HepG2 (cell line): ENCODE results near the gene BRAT1. TPM values are rescaled to one million over a fixed set of nuclear protein-coding genes. Genes with fewer than 3 reads are reported as not detected.

Experiments
- AKAP8 ChIP-seq: sonication (generic); formaldehyde crosslinking; IDR thresholded peaks from 2 replicates; pipeline ENCODE4 v1.5.1; 2020; ENCODE audit warnings: mild to moderate bottlenecking, missing genetic modification reagents
- BORCS8-MEF2B ChIP-seq: sonication (generic); formaldehyde crosslinking; IDR thresholded peaks from 2 replicates; pipeline ENCODE4 v1.8.0; 2022; ENCODE audit warnings: mild to moderate bottlenecking, missing genetic modification reagents
- CCAR2 ChIP-seq: fragments of 200-400 bp; formaldehyde crosslinking; optimal IDR thresholded peaks from 2 replicates; pipeline ENCODE3; 2018; ENCODE audit warnings: low read depth, mild to moderate bottlenecking, low read length, moderate library complexity
- DR1 ChIP-seq: sonication (generic); formaldehyde crosslinking; IDR thresholded peaks from 2 replicates; pipeline ENCODE4 v1.8.0; 2021; ENCODE audit warnings: mild to moderate bottlenecking, missing genetic modification reagents, inconsistent platforms
- ESRRA ChIP-seq: sonication (generic); formaldehyde crosslinking; IDR thresholded peaks from 2 replicates; pipeline ENCODE4 v1.5.1; 2020; ENCODE audit warnings: mild to moderate bottlenecking, low read depth, missing genetic modification reagents
- GTF2F1 ChIP-seq: fragments of 150-350 bp; IDR thresholded peaks from 2 replicates; pipeline ENCODE4 v1.6.1; 2014; ENCODE audit warnings: low read length
- HIVEP1 ChIP-seq: sonication (generic); formaldehyde crosslinking; IDR thresholded peaks from 2 replicates; pipeline ENCODE4 v1.4.0; 2020; ENCODE audit warnings: mild to moderate bottlenecking, missing genetic modification reagents
- JUN ChIP-seq: sonication (generic); formaldehyde crosslinking; IDR thresholded peaks from 2 replicates; pipeline ENCODE4 v1.4.0; 2020; ENCODE audit warnings: mild to moderate bottlenecking, missing genetic modification reagents
- NONO ChIP-seq, 2 experiments: fragments of 450-650 bp in 1 of 2; sonication (generic) in 1 of 2; formaldehyde crosslinking in 1 of 2; IDR thresholded peaks in 1 of 2; conservative IDR thresholded peaks in 1 of 2; 2 replicates each; pipeline versions ENCODE4 v1.6.1 to v1.8.0; 2017 to 2022; ENCODE audit warnings: mild to moderate bottlenecking in 1 of 2, missing genetic modification reagents in 1 of 2, moderate library complexity in 1 of 2
- POLR2AphosphoS5 ChIP-seq: IDR thresholded peaks from 2 replicates; pipeline ENCODE4 v1.6.1; 2012; ENCODE audit warnings: low read depth, low read length
- TGIF2 ChIP-seq: IDR thresholded peaks from 2 replicates; pipeline ENCODE4 v1.6.1; 2016; ENCODE audit warnings: control low read depth, missing compliant biosample characterization
- TOE1 ChIP-seq: sonication (generic); formaldehyde crosslinking; IDR thresholded peaks from 2 replicates; pipeline ENCODE4 v1.4.0; 2020; ENCODE audit warnings: mild to moderate bottlenecking, missing genetic modification reagents
- ZFP41 ChIP-seq: sonication (generic); formaldehyde crosslinking; IDR thresholded peaks from 2 replicates; pipeline ENCODE4 v1.4.0; 2020; ENCODE audit warnings: mild to moderate bottlenecking, missing genetic modification reagents, borderline replicate concordance
- ZNF180 ChIP-seq: sonication (generic); formaldehyde crosslinking; IDR thresholded peaks from 2 replicates; pipeline ENCODE4 v1.4.0; 2020; ENCODE audit warnings: low read depth, missing genetic modification reagents, borderline replicate concordance
- ZNF263 ChIP-seq: sonication (generic); formaldehyde crosslinking; IDR thresholded peaks from 2 replicates; pipeline ENCODE4 v1.4.0; 2020; ENCODE audit warnings: missing genetic modification reagents
- ZNF331 ChIP-seq: sonication (generic); formaldehyde crosslinking; IDR thresholded peaks from 2 replicates; pipeline ENCODE4 v1.4.0; 2020; ENCODE audit warnings: missing genetic modification reagents
- ZNF343 ChIP-seq: sonication (generic); formaldehyde crosslinking; IDR thresholded peaks from 2 replicates; pipeline ENCODE4 v1.4.0; 2020; ENCODE audit warnings: mild to moderate bottlenecking, missing genetic modification reagents
- ZNF383 ChIP-seq: sonication (generic); formaldehyde crosslinking; IDR thresholded peaks from 2 replicates; pipeline ENCODE4 v1.4.0; 2020; ENCODE audit warnings: missing genetic modification reagents, mild to moderate bottlenecking, borderline replicate concordance
- ZNF766 ChIP-seq: sonication (generic); formaldehyde crosslinking; IDR thresholded peaks from 2 replicates; pipeline ENCODE4 v1.5.0; 2020; ENCODE audit warnings: missing genetic modification reagents, borderline replicate concordance
- ZSCAN9 ChIP-seq: IDR thresholded peaks from 2 replicates; pipeline ENCODE4 v1.6.1; 2016; ENCODE audit warnings: borderline replicate concordance
- ZZZ3 ChIP-seq: sonication (generic); formaldehyde crosslinking; IDR thresholded peaks from 2 replicates; pipeline ENCODE4 v1.4.0; 2020; ENCODE audit warnings: missing genetic modification reagents, mild to moderate bottlenecking, borderline replicate concordance
- polyA plus RNA-seq, 8 experiments: library from polyadenylated mRNA; depleted of rRNA in 3 of 8; stranded (reverse) in 7 of 8; unstranded in 1 of 8; fragments of >200 nt; fragmentation: Illumina TruSeq in 4 of 8; extraction: Trizol in 4 of 8; gene quantifications; 2 replicates each; pipeline versions ENCODE4 v1.2.1 to v1.2.3, GENCODE V29; 2011 to 2016; ENCODE audit warnings: low read depth in 4 of 8, missing spikeins in 1 of 8, mixed read lengths in 1 of 8; ENCODE audit not compliant: insufficient read depth in 1 of 8
- total RNA-seq, 5 experiments: library from RNA; depleted of rRNA; stranded (reverse); fragments of >200 nt; fragmentation: Illumina TruSeq; extraction: Trizol; gene quantifications; 2 replicates each; pipeline ENCODE4 v1.2.3, GENCODE V29; 2016; ENCODE audit warnings: low read depth in 1 of 5
- TF ChIP-seq, protein P1 (sequence below): sonication (generic); formaldehyde crosslinking; IDR thresholded peaks from 2 replicates; pipeline ENCODE4 v1.4.0; 2020; ENCODE audit warnings: missing genetic modification reagents
- TF ChIP-seq, protein P2 (sequence below): sonication (generic); formaldehyde crosslinking; IDR thresholded peaks from 2 replicates; pipeline ENCODE4 v1.8.0; 2022; ENCODE audit warnings: mild to moderate bottlenecking, missing genetic modification reagents, moderate library complexity
- TF ChIP-seq, protein P3 (sequence below): IDR thresholded peaks from 2 replicates; pipeline ENCODE4 v1.6.1; 2012; ENCODE audit warnings: inconsistent platforms
- TF ChIP-seq, protein P4 (sequence below): IDR thresholded peaks from 2 replicates; pipeline ENCODE4 v1.6.1; 2018; ENCODE audit warnings: missing genetic modification reagents, mild to moderate bottlenecking, missing compliant biosample characterization

The BRAT1 gene
- total and polyA plus RNA-seq, 2 of the 13 experiments (the other 11 are each of a cell fraction or from before 2014, with no cell fraction given), result 10.2 to 20.3 TPM

GRCh38 chr7:2555121-2556052 is at the start of gene BRAT1 (continued):
- TF ChIP-seq, protein P1, sequence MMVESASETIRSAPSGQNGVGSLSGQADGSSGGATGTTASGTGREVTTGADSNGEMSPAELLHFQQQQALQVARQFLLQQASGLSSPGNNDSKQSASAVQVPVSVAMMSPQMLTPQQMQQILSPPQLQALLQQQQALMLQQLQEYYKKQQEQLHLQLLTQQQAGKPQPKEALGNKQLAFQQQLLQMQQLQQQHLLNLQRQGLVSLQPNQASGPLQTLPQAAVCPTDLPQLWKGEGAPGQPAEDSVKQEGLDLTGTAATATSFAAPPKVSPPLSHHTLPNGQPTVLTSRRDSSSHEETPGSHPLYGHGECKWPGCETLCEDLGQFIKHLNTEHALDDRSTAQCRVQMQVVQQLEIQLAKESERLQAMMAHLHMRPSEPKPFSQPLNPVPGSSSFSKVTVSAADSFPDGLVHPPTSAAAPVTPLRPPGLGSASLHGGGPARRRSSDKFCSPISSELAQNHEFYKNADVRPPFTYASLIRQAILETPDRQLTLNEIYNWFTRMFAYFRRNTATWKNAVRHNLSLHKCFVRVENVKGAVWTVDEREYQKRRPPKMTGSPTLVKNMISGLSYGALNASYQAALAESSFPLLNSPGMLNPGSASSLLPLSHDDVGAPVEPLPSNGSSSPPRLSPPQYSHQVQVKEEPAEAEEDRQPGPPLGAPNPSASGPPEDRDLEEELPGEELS (CRISPR knock-in tag), result 0 out of 2 replicates have a peak, but pooled peaks have one; percentile 58
- TF ChIP-seq ZNF766 (CRISPR knock-in tag) (peak; percentile 52; the same call in 1 of the 2 replicates), TOE1 (no peak), GTF2F1 (no peak), ZNF263 (peak; percentile 7; the same call in 1 of the 2 replicates), ZNF383 (CRISPR knock-in tag) (0 out of 2 replicates have a peak, but pooled peaks have one; percentile 42), JUN (CRISPR knock-in tag) (no peak), ZZZ3 (CRISPR knock-in tag) (0 out of 2 replicates have a peak, but pooled peaks have one; percentile 37), BORCS8-MEF2B (CRISPR knock-in tag) (0 out of 2 replicates have a peak, but pooled peaks have one; percentile 44), TGIF2 (CRISPR knock-in tag) (0 out of 2 replicates have a peak, but pooled peaks have one; percentile 7), DR1 (CRISPR knock-in tag) (peak; percentile 78; the same call in 1 of the 2 replicates), HIVEP1 (CRISPR knock-in tag) (peak; percentile 67; the same call in 1 of the 2 replicates), AKAP8 (CRISPR knock-in tag) (peak; percentile 49; the same call in 1 of the 2 replicates), ESRRA (0 out of 2 replicates have a peak, but pooled peaks have one; percentile 56), ZNF180 (CRISPR knock-in tag) (no peak), ZFP41 (CRISPR knock-in tag) (peak; percentile 58; the same call in 1 of the 2 replicates), ZNF331 (CRISPR knock-in tag) (peak; percentile 21; the same call in 1 of the 2 replicates), CCAR2 (no peak), POLR2AphosphoS5 (peak; percentile 86), NONO (IDR thresholded peaks at IDR 0.05) (no peak), NONO (CRISPR knock-in tag; conservative IDR thresholded peaks at IDR 0.05) (peak; percentile 84), ZNF343 (CRISPR knock-in tag) (peak; percentile 85), ZSCAN9 (0 out of 2 replicates have a peak, but pooled peaks have one; percentile 8)
- TF ChIP-seq, protein P2, sequence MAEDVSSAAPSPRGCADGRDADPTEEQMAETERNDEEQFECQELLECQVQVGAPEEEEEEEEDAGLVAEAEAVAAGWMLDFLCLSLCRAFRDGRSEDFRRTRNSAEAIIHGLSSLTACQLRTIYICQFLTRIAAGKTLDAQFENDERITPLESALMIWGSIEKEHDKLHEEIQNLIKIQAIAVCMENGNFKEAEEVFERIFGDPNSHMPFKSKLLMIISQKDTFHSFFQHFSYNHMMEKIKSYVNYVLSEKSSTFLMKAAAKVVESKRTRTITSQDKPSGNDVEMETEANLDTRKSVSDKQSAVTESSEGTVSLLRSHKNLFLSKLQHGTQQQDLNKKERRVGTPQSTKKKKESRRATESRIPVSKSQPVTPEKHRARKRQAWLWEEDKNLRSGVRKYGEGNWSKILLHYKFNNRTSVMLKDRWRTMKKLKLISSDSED (CRISPR knock-in tag), result no peak
- TF ChIP-seq, protein P3, sequence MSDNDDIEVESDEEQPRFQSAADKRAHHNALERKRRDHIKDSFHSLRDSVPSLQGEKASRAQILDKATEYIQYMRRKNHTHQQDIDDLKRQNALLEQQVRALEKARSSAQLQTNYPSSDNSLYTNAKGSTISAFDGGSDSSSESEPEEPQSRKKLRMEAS, result peak; percentile 83; the same call in 1 of the 2 replicates
- TF ChIP-seq, protein P4, sequence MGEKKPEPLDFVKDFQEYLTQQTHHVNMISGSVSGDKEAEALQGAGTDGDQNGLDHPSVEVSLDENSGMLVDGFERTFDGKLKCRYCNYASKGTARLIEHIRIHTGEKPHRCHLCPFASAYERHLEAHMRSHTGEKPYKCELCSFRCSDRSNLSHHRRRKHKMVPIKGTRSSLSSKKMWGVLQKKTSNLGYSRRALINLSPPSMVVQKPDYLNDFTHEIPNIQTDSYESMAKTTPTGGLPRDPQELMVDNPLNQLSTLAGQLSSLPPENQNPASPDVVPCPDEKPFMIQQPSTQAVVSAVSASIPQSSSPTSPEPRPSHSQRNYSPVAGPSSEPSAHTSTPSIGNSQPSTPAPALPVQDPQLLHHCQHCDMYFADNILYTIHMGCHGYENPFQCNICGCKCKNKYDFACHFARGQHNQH, result peak; percentile 46; the same call in 1 of the 2 replicates
